Measurements from ENCODE around the gene NTS. TPM values are rescaled to one million over a fixed set of nuclear protein-coding genes. Genes with fewer than 3 reads are reported as not detected.
A peak's percentile ranks its signal among the peaks of the same experiment; 100 is the strongest.

NTS gene
- total RNA-seq, 4 donors from 2014 or later = not detected

GRCh38 chr12:85833579-85833978 lies 40.5 kb upstream of the NTS start:
- H3K4me3 ChIP-seq = peak overlapping the region; percentile 52

GRCh38 chr12:85834378-85834777 lies 39.7 kb upstream of the NTS start:
- Histone ChIP-seq H3K4me3 (peak overlapping the region; percentile 52), H3K27me3 (no peaks in the 10 kb centered on the region), H3K9me3 (no peaks in the 10 kb centered on the region), H3K4me1 (peaks cover 30% of the 10 kb centered on the region), H3K27ac (no peak overlapping the region), H3K36me3 (no peaks in the 10 kb centered on the region)
- 21% methylated on average over 2 of the region's 2 CpGs for WGBS
- TF ChIP-seq CTCF (IDR thresholded peaks at IDR 0.05) = no peak
- no peak for TF ChIP-seq POLR2AphosphoS5 (IDR thresholded peaks at IDR 0.05)
- no peak for TF ChIP-seq EP300 (IDR thresholded peaks at IDR 0.05)
- TF ChIP-seq POLR2A (IDR thresholded peaks at IDR 0.05) = no peak
- no peak for DNase-seq (ENCODE audit: low spot score in 2 of 2)

More at GRCh38 chr12:85833579-85833978, 40.5 kb upstream of the NTS start:
- no peaks in the 10 kb centered on the region for H3K9me3 ChIP-seq
- no peaks in the 10 kb centered on the region for H3K36me3 ChIP-seq
- H3K27me3 ChIP-seq = no peaks in the 10 kb centered on the region
- H3K4me1 ChIP-seq = peaks cover 30% of the 10 kb centered on the region
- no peak for DNase-seq (ENCODE audit: low spot score in 2 of 2)
- no peak overlapping the region for H3K27ac ChIP-seq
- TF ChIP-seq POLR2A (IDR thresholded peaks at IDR 0.05) (no peak), EP300 (IDR thresholded peaks at IDR 0.05) (no peak), CTCF (IDR thresholded peaks at IDR 0.05) (no peak), POLR2AphosphoS5 (IDR thresholded peaks at IDR 0.05) (no peak)

- Histone ChIP-seq H3K4me1 (peaks cover 25% of the 10 kb centered on the region), H3K27me3 (no peaks in the 10 kb centered on the region), H3K4me3 (peak overlapping the region; percentile 52), H3K27ac (peak overlapping the region; percentile 83), H3K9me3 (no peaks in the 10 kb centered on the region), H3K36me3 (no peaks in the 10 kb centered on the region)
- WGBS = 3% methylated on average over 4 of the region's 4 CpGs
- DNase-seq (ENCODE audit: low spot score in 2 of 2) = no peak
- TF ChIP-seq POLR2AphosphoS5 (IDR thresholded peaks at IDR 0.05) = no peak
- no peak for TF ChIP-seq CTCF (IDR thresholded peaks at IDR 0.05)
- TF ChIP-seq EP300 (IDR thresholded peaks at IDR 0.05) = no peak
- no peak for TF ChIP-seq POLR2A (IDR thresholded peaks at IDR 0.05)
Measured at GRCh38 chr12:85835426-85836196, 38.5 kb upstream of the NTS start.

GRCh38 chr12:85836197-85837090 lies 37.7 kb upstream of the NTS start, which contains the start of gene RASSF9:
RASSF9 (minus strand) TSS chr12:85836409; CDS start chr12:85836201, 208 bp downstream.
- no peaks in the 10 kb centered on the region for H3K27me3 ChIP-seq
- H3K4me1 ChIP-seq = peaks cover 17% of the 10 kb centered on the region
- TF ChIP-seq CTCF (IDR thresholded peaks at IDR 0.05) = no peak
- TF ChIP-seq POLR2AphosphoS5 (IDR thresholded peaks at IDR 0.05) = peak in 1 of 3 donors; percentile 29
- DNase-seq (ENCODE audit: low spot score in 2 of 2) = peak in 1 of 2 donors; percentile 65
- WGBS = 23% methylated on average over 15 of the region's 15 CpGs
- peak within 1 kb of the TSS; percentile 52 for H3K4me3 ChIP-seq
- H3K9me3 ChIP-seq = no peaks in the 10 kb centered on the region
- H3K27ac ChIP-seq = peak within 1 kb of the TSS; percentile 83
- H3K36me3 ChIP-seq = no peaks in the 10 kb centered on the region
